Fibroblast of villous mesenchyme (primary cell): Measurements from ENCODE around the gene TIMMDC1. TPM values are rescaled to one million over a fixed set of nuclear protein-coding genes. Genes with fewer than 3 reads are reported as not detected.

Experiments used
- DNase-seq: peaks from one replicate; pipeline ENCODE4 v3.0.0-alpha.2; 2010; ENCODE audit warnings: low read depth
- H3K4me3 ChIP-seq: 2 replicates; pipeline ENCODE4 v1.5.1; 2011; ENCODE audit warnings: low read depth, mild to moderate bottlenecking, low read length
- CTCF ChIP-seq: IDR thresholded peaks from 2 replicates; pipeline ENCODE4 v1.5.1; 2012; ENCODE audit warnings: low read depth, mild to moderate bottlenecking, low read length; ENCODE audit not compliant: insufficient read depth
- total RNA-seq: library from RNA; depleted of rRNA; stranded (reverse); fragments of >200 nt; gene quantifications from 2 replicates; pipeline ENCODE4 v1.2.3, GENCODE V29; 2012

Gene TIMMDC1
- total RNA-seq, 1 donor: 58.7 TPM

GRCh38 chr3:119527714-119528113 is 29.4 kb downstream of the TIMMDC1 start:
- no peak overlapping the region for H3K4me3 ChIP-seq
- TF ChIP-seq CTCF: no peak
- DNase-seq: no peak

GRCh38 chr3:119529883-119530282 is 31.5 kb downstream of the TIMMDC1 start:
- no peak for TF ChIP-seq CTCF
- H3K4me3 ChIP-seq: no peak overlapping the region
- peak; percentile 63 for DNase-seq

GRCh38 chr3:119530456-119530855 is 32.1 kb downstream of the TIMMDC1 start:
- no peak for DNase-seq
- TF ChIP-seq CTCF: no peak
- H3K4me3 ChIP-seq: no peak overlapping the region

- no peak for DNase-seq
- no peak for TF ChIP-seq CTCF
- H3K4me3 ChIP-seq: no peak overlapping the region
Measured at GRCh38 chr3:119531151-119531550, 32.8 kb downstream of the TIMMDC1 start.

- TF ChIP-seq CTCF: no peak
- DNase-seq: no peak
Measured at GRCh38 chr3:119534296-119534695, 35.9 kb downstream of the TIMMDC1 start.

GRCh38 chr3:119536757-119537156 is 38.4 kb downstream of the TIMMDC1 start:
- TF ChIP-seq CTCF: no peak
- H3K4me3 ChIP-seq: no peak overlapping the region
- no peak for DNase-seq

More at GRCh38 chr3:119534296-119534695, 35.9 kb downstream of the TIMMDC1 start:
- H3K4me3 ChIP-seq: no peak overlapping the region

GRCh38 chr3:119538772-119539171 is 40.4 kb downstream of the TIMMDC1 start:
- no peak for DNase-seq

More at GRCh38 chr3:119538772-119539171, 40.4 kb downstream of the TIMMDC1 start:
- H3K4me3 ChIP-seq: no peak overlapping the region
- TF ChIP-seq CTCF: no peak
